Measurements from ENCODE around the gene DMRTA1.

The DMRTA1 gene

GRCh38 chr9:22446589-22446949 is at the start of gene DMRTA1:
Gene DMRTA1, plus strand, starts transcription at chr9:22446824. Its CDS starts 242 bp downstream, at chr9:22447066.
- Histone ChIP-seq H3K27ac (ENCODE audit: low read depth, low read length) (peak within 1 kb of the TSS; percentile 93), H3K9ac (ENCODE audit: low read length in 5 of 5) (peak within 1 kb of the TSS; percentile 38 to 79 (median 66)), H3K27me3 (ENCODE audit: control insufficient read depth in 5 of 5, insufficient read depth in 4 of 5, low read length in 5 of 5) (peaks cover 0 to 7% (median 0%) of the 10 kb centered on the region in 5 donors), H3K4me3 (ENCODE audit: low read depth in 1 of 5, low read length in 5 of 5) (peak within 1 kb of the TSS; percentile 65 to 97 (median 80)), H3K9me3 (ENCODE audit: control insufficient read depth in 5 of 5, low read length in 5 of 5) (no peaks in the 10 kb centered on the region), H3K36me3 (ENCODE audit: control insufficient read depth in 5 of 5, insufficient read depth in 5 of 5, low read length in 5 of 5) (no peaks in the 10 kb centered on the region), H3K4me1 (ENCODE audit: control insufficient read depth in 5 of 5, insufficient read depth in 5 of 5, low read length in 5 of 5) (peaks cover 0 to 29% (median 20%) of the 10 kb centered on the region in 5 donors)

GRCh38 chr9:22401671-22402070 is 45.0 kb upstream of the DMRTA1 start:
- Histone ChIP-seq H3K9ac (ENCODE audit: low read length in 5 of 5) (no peak overlapping the region), H3K36me3 (ENCODE audit: control insufficient read depth in 5 of 5, insufficient read depth in 5 of 5, low read length in 5 of 5) (no peaks in the 10 kb centered on the region), H3K4me3 (ENCODE audit: low read depth in 1 of 5, low read length in 5 of 5) (no peak overlapping the region), H3K27me3 (ENCODE audit: control insufficient read depth in 5 of 5, insufficient read depth in 4 of 5, low read length in 5 of 5) (no peaks in the 10 kb centered on the region), H3K4me1 (ENCODE audit: control insufficient read depth in 5 of 5, insufficient read depth in 5 of 5, low read length in 5 of 5) (peaks cover 0 to 6% (median 0%) of the 10 kb centered on the region in 5 donors), H3K9me3 (ENCODE audit: control insufficient read depth in 5 of 5, low read length in 5 of 5) (no peaks in the 10 kb centered on the region), H3K27ac (ENCODE audit: low read depth, low read length) (no peak overlapping the region)

- H3K27ac ChIP-seq (ENCODE audit: low read depth, low read length): no peak overlapping the region
- no peaks in the 10 kb centered on the region for H3K27me3 ChIP-seq (ENCODE audit: control insufficient read depth in 5 of 5, insufficient read depth in 4 of 5, low read length in 5 of 5)
- no peaks in the 10 kb centered on the region for H3K9me3 ChIP-seq (ENCODE audit: control insufficient read depth in 5 of 5, low read length in 5 of 5)
- H3K4me3 ChIP-seq (ENCODE audit: low read depth in 1 of 5, low read length in 5 of 5): no peak overlapping the region
- H3K36me3 ChIP-seq (ENCODE audit: control insufficient read depth in 5 of 5, insufficient read depth in 5 of 5, low read length in 5 of 5): no peaks in the 10 kb centered on the region
- H3K4me1 ChIP-seq (ENCODE audit: control insufficient read depth in 5 of 5, insufficient read depth in 5 of 5, low read length in 5 of 5): peaks cover 0 to 6% (median 0%) of the 10 kb centered on the region in 5 donors
- H3K9ac ChIP-seq (ENCODE audit: low read length in 5 of 5): no peak overlapping the region
Measured at GRCh38 chr9:22405869-22406659, 40.6 kb upstream of the DMRTA1 start.

- Histone ChIP-seq H3K4me3 (ENCODE audit: low read depth in 1 of 5, low read length in 5 of 5) (no peak overlapping the region), H3K9me3 (ENCODE audit: control insufficient read depth in 5 of 5, low read length in 5 of 5) (no peaks in the 10 kb centered on the region), H3K27me3 (ENCODE audit: control insufficient read depth in 5 of 5, insufficient read depth in 4 of 5, low read length in 5 of 5) (no peaks in the 10 kb centered on the region), H3K9ac (ENCODE audit: low read length in 5 of 5) (no peak overlapping the region), H3K27ac (ENCODE audit: low read depth, low read length) (no peak overlapping the region), H3K36me3 (ENCODE audit: control insufficient read depth in 5 of 5, insufficient read depth in 5 of 5, low read length in 5 of 5) (no peaks in the 10 kb centered on the region), H3K4me1 (ENCODE audit: control insufficient read depth in 5 of 5, insufficient read depth in 5 of 5, low read length in 5 of 5) (peaks cover 0 to 7% (median 6%) of the 10 kb centered on the region in 5 donors)
Measured at GRCh38 chr9:22413884-22414283, 32.7 kb upstream of the DMRTA1 start.

- Histone ChIP-seq H3K4me3 (ENCODE audit: low read depth in 1 of 5, low read length in 5 of 5) (peak overlapping the region in 1 of 5 donors; percentile 13), H3K9ac (ENCODE audit: low read length in 5 of 5) (no peak overlapping the region), H3K27me3 (ENCODE audit: control insufficient read depth in 5 of 5, insufficient read depth in 4 of 5, low read length in 5 of 5) (no peaks in the 10 kb centered on the region), H3K36me3 (ENCODE audit: control insufficient read depth in 5 of 5, insufficient read depth in 5 of 5, low read length in 5 of 5) (no peaks in the 10 kb centered on the region), H3K9me3 (ENCODE audit: control insufficient read depth in 5 of 5, low read length in 5 of 5) (no peaks in the 10 kb centered on the region), H3K4me1 (ENCODE audit: control insufficient read depth in 5 of 5, insufficient read depth in 5 of 5, low read length in 5 of 5) (peaks cover 0 to 7% (median 6%) of the 10 kb centered on the region in 5 donors), H3K27ac (ENCODE audit: low read depth, low read length) (no peak overlapping the region)
Measured at GRCh38 chr9:22415941-22416691, 30.5 kb upstream of the DMRTA1 start.

GRCh38 chr9:22416692-22417060 is 29.9 kb upstream of the DMRTA1 start:
- peak overlapping the region in 1 of 5 donors; percentile 13 for H3K4me3 ChIP-seq (ENCODE audit: low read depth in 1 of 5, low read length in 5 of 5)
- no peaks in the 10 kb centered on the region for H3K9me3 ChIP-seq (ENCODE audit: control insufficient read depth in 5 of 5, low read length in 5 of 5)
- H3K27ac ChIP-seq (ENCODE audit: low read depth, low read length): no peak overlapping the region
- no peaks in the 10 kb centered on the region for H3K36me3 ChIP-seq (ENCODE audit: control insufficient read depth in 5 of 5, insufficient read depth in 5 of 5, low read length in 5 of 5)
- no peaks in the 10 kb centered on the region for H3K27me3 ChIP-seq (ENCODE audit: control insufficient read depth in 5 of 5, insufficient read depth in 4 of 5, low read length in 5 of 5)
- H3K4me1 ChIP-seq (ENCODE audit: control insufficient read depth in 5 of 5, insufficient read depth in 5 of 5, low read length in 5 of 5): peaks cover 0 to 7% (median 6%) of the 10 kb centered on the region in 5 donors
- no peak overlapping the region for H3K9ac ChIP-seq (ENCODE audit: low read length in 5 of 5)

GRCh38 chr9:22423566-22423965 is 23.1 kb upstream of the DMRTA1 start:
- no peak overlapping the region for H3K27ac ChIP-seq (ENCODE audit: low read depth, low read length)
- no peak overlapping the region for H3K9ac ChIP-seq (ENCODE audit: low read length in 5 of 5)
- no peaks in the 10 kb centered on the region for H3K9me3 ChIP-seq (ENCODE audit: control insufficient read depth in 5 of 5, low read length in 5 of 5)
- no peaks in the 10 kb centered on the region for H3K4me1 ChIP-seq (ENCODE audit: control insufficient read depth in 5 of 5, insufficient read depth in 5 of 5, low read length in 5 of 5)
- H3K36me3 ChIP-seq (ENCODE audit: control insufficient read depth in 5 of 5, insufficient read depth in 5 of 5, low read length in 5 of 5): no peaks in the 10 kb centered on the region
- H3K27me3 ChIP-seq (ENCODE audit: control insufficient read depth in 5 of 5, insufficient read depth in 4 of 5, low read length in 5 of 5): no peaks in the 10 kb centered on the region
- no peak overlapping the region for H3K4me3 ChIP-seq (ENCODE audit: low read depth in 1 of 5, low read length in 5 of 5)

- Histone ChIP-seq H3K4me1 (ENCODE audit: control insufficient read depth in 5 of 5, insufficient read depth in 5 of 5, low read length in 5 of 5) (no peaks in the 10 kb centered on the region), H3K4me3 (ENCODE audit: low read depth in 1 of 5, low read length in 5 of 5) (no peak overlapping the region), H3K9ac (ENCODE audit: low read length in 5 of 5) (no peak overlapping the region), H3K27ac (ENCODE audit: low read depth, low read length) (no peak overlapping the region), H3K9me3 (ENCODE audit: control insufficient read depth in 5 of 5, low read length in 5 of 5) (no peaks in the 10 kb centered on the region), H3K36me3 (ENCODE audit: control insufficient read depth in 5 of 5, insufficient read depth in 5 of 5, low read length in 5 of 5) (no peaks in the 10 kb centered on the region), H3K27me3 (ENCODE audit: control insufficient read depth in 5 of 5, insufficient read depth in 4 of 5, low read length in 5 of 5) (no peaks in the 10 kb centered on the region)
Measured at GRCh38 chr9:22424616-22425015, 22.0 kb upstream of the DMRTA1 start.

- no peaks in the 10 kb centered on the region for H3K9me3 ChIP-seq (ENCODE audit: control insufficient read depth in 5 of 5, low read length in 5 of 5)
- no peak overlapping the region for H3K9ac ChIP-seq (ENCODE audit: low read length in 5 of 5)
Measured at GRCh38 chr9:22425551-22425950, 21.1 kb upstream of the DMRTA1 start.

GRCh38 chr9:22427226-22427880 is 19.3 kb upstream of the DMRTA1 start:
- Histone ChIP-seq H3K36me3 (ENCODE audit: control insufficient read depth in 5 of 5, insufficient read depth in 5 of 5, low read length in 5 of 5) (no peaks in the 10 kb centered on the region), H3K4me1 (ENCODE audit: control insufficient read depth in 5 of 5, insufficient read depth in 5 of 5, low read length in 5 of 5) (no peaks in the 10 kb centered on the region), H3K27me3 (ENCODE audit: control insufficient read depth in 5 of 5, insufficient read depth in 4 of 5, low read length in 5 of 5) (no peaks in the 10 kb centered on the region), H3K27ac (ENCODE audit: low read depth, low read length) (no peak overlapping the region), H3K9me3 (ENCODE audit: control insufficient read depth in 5 of 5, low read length in 5 of 5) (no peaks in the 10 kb centered on the region), H3K4me3 (ENCODE audit: low read depth in 1 of 5, low read length in 5 of 5) (no peak overlapping the region), H3K9ac (ENCODE audit: low read length in 5 of 5) (no peak overlapping the region)

More at GRCh38 chr9:22425551-22425950, 21.1 kb upstream of the DMRTA1 start:
- no peak overlapping the region for H3K4me3 ChIP-seq (ENCODE audit: low read depth in 1 of 5, low read length in 5 of 5)
- no peaks in the 10 kb centered on the region for H3K4me1 ChIP-seq (ENCODE audit: control insufficient read depth in 5 of 5, insufficient read depth in 5 of 5, low read length in 5 of 5)
- no peaks in the 10 kb centered on the region for H3K27me3 ChIP-seq (ENCODE audit: control insufficient read depth in 5 of 5, insufficient read depth in 4 of 5, low read length in 5 of 5)
- H3K27ac ChIP-seq (ENCODE audit: low read depth, low read length): no peak overlapping the region
- H3K36me3 ChIP-seq (ENCODE audit: control insufficient read depth in 5 of 5, insufficient read depth in 5 of 5, low read length in 5 of 5): no peaks in the 10 kb centered on the region
